HG02642 (cell line): Measurements from ENCODE around the gene EIF4B.

Experiments
- ATAC-seq: cut with Tn5 transposase; IDR thresholded peaks from one replicate; pipeline ENCODE4 v1.9.1; 2021; ENCODE audit warnings: mild to moderate bottlenecking; ENCODE audit not compliant: unreplicated experiment, poor library complexity

EIF4B gene

DNA sequence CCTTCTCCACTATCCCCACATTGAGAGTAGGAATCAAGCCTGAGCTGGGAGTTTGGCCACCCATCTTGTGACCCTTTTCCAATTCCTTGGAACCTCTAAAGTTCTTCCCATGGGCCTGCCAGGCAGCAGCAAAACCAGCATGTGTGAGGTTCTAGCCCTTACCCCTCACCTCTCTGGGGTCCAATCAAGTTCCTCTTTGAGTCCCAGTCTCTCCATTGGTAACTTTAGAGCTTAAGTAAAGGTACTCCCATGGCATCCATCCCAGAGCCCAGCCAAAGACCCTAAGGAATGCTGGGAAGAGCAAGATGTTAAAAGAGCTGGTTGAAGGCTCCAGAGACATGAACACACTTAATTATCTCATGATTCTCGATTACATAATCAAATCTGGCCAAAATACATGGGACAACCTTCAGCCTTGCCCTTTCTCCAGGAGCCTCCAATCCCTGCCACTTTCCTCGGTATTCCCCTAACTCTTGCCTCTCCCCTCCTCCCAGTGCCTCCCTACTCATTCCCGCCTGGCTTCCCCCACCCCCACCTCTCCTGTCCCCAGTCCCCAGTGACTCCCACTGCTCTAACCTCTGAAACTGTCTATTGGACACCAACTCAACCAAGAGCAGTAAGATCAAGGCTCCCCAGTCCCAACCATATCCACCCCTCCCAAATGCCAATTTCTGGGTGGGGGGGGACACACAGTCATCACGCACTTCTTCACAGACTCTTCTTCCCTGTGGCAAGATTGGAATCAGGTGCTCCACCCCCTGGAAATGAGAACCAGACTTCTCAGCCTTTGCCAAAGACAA, 38.8 kb downstream of the EIF4B start:
- ATAC-seq = no peak

DNA sequence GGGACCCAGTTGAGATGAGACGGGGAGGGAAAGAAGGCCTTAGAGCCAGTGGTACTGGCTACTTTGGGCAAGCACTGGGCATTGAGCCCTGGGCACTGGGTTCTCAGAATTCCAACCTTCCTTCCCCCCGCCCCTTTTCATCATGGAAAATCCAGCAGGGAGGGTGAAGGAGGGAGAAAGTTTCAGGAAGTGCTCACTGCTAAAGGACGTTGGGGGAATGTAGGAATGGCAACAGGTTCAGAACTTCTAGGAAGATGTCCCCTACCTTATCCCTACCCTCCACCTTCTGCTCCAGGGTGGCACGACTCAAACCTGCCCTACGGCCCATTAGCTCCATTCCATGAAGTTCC, 39.4 kb downstream of the EIF4B start:
- ATAC-seq = no peak

DNA sequence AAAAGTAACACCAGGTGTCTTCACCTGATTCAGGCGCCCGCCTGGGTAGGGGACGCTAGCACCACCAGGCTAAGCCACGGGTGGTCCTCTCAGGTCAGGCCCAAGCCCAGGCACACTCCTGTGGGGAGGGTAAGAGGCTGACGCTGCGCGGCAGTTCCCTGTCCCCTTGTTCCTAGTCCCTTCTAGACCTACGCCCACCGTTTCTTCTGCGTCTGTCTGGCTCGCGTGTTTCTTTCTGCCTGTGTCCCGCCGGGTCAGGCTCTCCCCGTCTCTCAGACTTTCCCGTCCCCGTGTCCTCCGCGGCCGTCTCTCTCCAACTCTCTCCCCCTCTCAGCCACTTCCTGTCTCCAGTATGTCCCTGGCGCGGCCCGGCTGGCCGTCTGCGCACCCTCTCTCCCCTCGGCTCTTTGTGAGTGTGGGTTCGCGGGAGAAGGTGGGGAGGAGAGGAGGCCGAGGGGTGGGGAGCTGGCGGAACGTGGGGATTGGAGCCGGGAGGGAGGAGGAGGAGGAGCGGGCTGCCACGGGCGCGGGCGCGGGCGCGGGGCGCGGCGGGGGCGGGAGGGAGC, 40.5 kb downstream of the EIF4B start:
- ATAC-seq = peak; percentile 24

DNA sequence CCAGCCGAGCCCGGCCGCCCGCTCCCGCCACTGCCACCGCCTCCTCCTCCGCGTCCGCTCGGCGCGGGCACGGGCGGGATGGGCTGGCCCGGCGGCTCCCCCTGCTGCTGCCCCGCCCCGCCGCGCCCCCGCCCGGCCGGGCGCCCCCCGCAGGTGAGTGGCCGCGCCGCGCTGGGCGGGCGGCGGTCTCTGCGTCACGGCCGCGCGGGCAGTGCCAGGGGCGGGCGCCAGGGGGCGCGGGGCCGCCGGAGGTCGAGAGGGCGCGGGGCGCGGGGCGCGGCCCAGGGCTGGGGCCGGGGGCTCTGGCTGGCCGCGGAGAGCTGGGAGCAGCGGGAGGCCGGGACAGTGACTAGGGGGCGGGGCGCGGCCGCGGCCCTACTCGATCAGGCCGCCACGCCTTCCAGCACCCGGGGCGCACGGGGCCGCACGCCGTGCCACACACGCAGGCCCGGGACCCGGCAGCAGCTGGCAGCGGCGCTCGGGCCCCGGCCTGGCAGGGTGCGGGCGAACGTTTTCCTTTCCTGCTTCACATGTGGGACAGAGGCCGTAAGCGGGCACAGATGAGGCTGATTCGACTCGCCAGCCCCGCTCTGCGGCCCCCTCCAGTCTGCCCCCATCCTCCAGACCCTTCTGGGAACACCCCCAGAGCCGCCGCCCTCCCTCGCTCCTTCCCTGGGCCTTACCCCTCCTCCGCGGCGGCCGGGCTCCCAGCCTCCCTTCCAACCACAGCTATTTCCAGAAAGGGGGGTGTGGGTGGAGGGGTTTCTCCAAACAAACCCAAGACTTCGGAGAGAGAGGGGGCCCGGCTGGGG, 41.2 kb downstream of the EIF4B start:
- peak; percentile 77 for ATAC-seq

DNA sequence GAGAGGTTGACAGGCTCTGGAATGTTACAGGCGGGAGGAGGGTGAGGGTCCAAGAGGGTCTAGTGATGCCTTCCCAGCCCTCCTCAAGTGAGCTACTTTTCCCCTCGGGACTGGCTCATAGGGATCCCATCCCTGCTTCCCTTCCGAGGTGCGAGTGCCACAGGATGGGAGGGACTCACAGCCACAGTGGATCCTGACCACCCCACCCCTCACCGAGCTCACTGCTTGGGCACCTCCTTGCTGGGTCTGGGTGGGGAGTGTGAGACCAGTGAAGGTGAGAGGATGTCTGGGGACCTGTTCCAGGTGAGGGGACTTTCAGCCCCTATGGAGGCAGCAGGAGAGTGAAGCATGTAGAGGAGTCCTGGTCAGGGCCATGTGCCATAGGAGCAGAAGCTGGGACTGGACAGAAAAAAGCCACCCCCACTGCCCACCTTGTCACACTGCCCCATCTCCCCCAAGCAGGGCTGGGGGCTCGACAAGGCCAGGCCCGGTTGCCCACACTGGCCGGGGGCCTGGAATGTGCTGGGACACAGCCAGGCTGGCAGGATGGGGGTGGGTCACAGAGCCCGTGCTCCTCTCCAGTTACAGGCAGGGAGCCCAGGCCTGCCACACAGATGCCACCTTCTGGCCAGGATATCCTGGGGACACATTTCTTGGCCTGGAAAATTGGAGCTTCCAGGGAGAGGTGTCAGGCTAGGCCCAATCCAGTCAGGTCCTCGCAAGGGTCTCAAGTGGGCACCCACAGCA, 42.0 kb downstream of the EIF4B start:
- no peak for ATAC-seq

DNA sequence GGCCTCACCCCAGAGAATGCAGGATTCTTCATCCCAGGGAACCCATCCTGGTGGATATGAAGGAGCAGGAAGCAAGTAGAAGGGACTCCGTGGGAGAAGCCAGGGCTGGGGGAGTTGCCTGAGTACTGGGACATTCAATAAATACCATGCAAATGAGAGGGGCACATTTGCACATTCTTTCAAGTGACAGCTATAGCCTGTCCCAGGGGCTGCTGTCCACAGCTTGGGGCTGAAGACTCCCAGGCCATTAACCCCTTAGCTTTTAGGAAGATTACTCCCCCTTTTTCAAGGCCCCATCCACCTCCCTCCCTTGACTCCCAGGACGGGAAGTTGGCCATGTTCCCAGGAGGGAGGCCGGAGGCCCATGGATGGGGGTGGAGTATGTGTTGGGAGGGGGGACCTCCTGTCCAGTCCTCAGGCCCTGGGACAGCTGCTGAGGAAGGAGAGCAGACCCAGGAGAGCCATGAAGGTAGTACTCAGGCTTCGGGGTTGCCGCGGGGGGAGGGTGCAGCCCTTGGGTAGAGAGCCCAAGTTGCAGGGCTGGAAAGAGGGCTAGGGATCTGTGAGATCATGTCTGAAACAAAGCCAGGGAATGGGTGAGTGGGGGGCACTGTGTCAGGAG, 42.6 kb downstream of the EIF4B start:
- ATAC-seq = no peak

DNA sequence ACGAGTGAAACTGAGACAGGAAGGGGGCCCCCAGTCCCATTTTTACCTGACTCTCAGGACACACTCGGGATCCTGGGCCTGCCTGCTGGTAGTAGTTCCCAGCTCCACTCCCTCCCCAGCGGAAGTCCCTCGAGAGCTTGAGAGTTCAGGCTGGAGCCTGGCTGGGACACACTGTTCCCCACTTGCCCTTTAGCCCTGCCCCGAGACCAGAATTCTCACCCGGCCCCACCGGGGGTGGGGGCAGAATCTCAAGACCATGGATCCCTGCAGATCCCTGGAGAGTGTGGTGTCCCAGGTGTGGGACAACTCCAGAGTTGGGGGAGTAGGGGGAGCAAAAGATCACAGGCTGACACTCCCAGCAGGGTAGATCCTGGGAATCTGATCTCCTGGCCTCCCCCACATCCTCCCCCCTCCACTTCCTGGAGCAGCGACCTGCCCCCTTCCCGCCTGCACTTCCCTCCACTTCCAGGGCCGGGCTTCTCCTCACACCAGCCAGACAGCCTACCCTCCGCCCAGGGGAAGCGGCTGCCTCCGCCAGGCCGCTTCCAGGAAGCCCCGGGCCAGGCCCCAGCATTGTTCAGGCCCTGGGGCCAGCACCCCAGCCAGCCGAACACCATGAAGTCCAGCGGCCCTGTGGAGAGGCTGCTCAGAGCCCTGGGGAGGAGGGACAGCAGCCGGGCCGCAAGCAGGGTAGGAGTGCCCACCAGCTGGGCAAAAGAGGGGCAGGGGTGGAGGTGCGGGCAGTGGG, 43.5 kb downstream of the EIF4B start, which contains the start of gene TNS2:
Gene TNS2 (plus strand): TSS at position 495 of the 748 bp plus-strand sequence. CDS start 121 bp downstream, at position 616.
- no peak for ATAC-seq

DNA sequence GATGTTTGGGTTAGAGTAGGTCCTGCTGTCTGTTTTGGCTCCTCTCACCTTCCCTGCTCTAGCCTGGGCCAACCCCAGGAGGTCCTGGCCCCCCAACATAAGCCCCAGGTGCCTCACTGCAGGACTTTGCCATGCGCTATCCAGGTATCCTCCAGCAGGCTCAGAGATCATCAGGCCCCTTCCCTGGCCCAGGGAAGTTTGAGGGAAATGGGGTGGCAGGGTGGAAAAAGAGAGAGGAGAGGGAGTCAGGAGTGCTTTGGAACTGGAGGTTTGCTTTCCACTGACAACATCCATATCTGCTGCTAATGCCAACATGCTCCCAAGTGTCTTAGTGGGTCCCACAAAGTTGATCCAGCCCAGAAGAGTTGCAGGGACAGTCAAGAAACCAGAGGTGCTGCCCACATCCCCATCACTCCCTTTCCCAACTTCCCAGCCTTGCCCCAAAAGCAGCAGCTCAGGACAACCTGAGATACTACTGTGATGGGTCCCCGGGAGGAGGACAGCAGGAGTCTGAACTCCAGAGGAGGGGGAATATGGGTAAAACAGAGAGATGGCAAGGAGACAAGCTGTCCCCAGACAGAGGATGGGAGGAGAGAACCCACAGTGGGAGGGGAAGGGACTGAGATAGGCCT, 44.3 kb downstream of the EIF4B start:
- no peak for ATAC-seq

DNA sequence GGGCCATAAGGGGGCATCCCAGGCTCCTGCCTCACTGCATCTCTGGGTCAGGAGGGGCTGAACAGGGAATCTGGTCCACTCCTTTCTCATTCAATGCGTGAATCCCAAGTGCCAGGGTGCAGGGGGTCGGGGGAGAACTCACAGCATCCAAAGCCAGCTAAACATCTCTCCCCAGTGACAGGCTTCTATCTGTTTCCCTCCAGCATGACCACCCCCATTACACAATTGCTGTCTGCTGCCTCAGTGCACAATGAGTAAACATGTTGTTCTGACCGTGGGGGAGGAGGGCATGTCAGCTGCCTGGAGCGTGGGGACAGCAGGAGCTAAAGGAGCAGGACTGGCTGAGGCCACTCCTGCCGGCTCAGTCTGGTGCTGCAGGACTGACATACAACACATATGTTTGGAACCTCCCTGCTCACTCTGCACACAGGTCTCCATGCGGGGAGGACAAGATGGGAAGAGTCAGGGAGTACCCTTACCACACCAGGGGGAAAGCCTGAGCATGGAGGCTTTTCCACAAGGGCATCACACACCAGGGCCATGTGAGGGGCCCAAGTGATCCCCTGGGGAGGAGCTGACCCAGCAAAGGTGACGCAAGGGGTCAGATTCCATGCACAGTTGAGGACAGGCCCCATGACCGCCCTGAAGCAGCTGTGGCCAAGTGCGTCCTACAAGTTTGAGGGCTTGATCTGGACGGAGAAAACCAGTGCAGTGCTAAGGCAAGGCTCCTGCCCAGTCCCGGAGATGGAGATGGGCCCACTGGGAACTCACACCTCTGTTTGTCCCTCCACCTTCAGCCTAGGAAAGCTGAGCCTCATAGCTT, 45.0 kb downstream of the EIF4B start:
- ATAC-seq = no peak

DNA sequence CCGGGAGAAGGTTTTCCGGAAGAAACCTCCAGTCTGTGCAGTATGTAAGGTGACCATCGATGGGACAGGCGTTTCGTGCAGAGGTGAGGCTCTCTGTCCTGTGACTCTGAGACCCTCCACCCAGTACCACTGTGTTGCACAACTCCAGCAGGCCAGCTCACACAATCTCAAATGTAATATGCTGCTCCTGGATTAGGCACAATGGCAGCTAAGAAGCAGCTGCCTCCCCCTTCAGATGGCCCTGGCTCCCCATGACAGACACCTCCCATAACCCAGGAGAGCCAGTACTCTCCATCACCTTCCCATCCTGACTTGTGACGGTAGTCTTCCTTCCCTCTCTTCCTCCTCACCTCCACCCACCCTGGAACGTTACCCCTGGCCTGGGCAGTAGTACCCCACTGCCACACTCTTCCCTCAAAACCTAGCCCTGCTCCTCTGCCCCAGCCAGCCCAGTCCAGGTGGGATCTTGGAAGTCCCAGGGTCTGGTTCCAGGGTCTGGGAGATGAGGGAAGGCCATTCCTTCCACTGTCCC, 45.7 kb downstream of the EIF4B start:
- ATAC-seq = no peak

DNA sequence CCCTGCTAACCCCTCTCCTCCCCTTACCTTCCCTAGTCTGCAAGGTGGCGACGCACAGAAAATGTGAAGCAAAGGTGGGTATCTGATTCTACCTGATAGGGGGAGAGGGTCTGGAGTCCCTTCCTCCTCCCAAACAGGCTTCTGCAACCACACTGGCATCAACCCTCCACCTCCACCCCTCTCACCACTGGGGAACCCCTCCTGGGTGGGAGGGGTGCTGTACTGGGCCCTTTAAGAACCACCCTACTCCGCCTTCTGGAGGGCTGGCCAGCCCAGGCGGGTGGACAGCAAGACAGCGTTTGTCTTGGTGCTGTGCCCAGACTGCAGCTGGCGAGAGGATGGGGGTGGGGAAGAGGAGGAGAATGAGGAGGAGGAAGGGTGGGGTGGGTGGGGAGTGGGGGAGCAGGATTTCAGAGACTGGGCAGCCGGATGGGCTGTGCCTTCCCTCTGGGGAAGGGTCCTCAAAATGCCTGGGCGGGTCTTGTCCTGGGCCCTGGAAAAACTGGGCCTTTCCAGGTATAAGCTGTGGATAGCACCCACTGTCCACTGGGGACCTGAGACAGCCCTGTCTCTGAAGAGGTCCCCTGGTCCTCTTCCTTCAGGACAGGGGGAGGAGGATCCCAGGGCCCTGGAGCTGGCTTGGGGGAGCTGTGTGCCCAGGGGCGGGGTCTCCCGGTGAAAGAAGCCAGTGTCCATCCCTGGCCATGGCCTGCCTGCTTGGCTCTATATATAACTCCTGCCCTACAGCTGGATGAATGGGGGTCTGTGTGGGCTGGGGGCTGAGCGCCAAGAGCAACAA, 46.4 kb downstream of the EIF4B start:
- ATAC-seq = no peak

DNA sequence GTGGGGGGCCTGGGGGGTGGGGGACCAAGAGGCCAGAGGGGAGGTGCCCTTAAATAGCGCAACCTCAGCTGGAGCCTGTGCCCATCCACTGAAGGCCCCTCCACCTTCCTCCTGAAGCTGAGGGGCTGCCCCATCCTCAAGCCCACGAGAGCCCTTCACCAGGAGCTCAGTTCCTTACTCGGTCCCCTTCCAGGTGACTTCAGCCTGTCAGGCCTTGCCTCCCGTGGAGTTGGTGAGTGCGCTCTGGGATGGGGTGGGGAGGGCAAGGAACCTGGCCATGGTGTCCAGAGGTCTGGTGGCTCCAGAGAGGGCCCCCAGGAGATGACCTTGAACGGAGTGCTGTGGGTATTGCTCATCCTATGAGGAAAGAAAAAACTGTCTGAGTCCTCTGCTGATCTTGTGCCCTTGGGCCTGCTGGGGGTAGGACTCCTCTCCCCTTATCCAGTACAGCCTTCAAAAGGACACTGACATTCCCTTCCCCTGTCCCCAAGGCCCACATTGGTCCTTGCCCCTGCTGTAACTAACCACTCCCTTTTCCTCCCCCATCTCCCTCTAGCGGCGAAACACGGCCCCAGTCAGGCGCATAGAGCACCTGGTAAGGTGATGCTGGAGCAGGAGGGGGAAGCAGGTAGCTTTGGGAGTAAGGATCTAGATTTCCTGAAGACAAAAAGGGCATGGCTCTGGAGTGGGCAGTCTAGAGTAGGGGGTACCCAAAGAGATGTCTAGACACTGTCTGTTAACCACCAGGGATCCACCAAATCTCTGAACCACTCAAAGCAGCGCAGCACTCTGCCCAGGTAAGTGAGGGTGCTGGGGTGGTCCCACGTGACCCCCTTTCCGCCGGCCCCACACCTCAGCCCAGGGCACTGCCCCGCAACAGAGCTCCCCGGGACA, 47.2 kb downstream of the EIF4B start:
- ATAC-seq = no peak

DNA sequence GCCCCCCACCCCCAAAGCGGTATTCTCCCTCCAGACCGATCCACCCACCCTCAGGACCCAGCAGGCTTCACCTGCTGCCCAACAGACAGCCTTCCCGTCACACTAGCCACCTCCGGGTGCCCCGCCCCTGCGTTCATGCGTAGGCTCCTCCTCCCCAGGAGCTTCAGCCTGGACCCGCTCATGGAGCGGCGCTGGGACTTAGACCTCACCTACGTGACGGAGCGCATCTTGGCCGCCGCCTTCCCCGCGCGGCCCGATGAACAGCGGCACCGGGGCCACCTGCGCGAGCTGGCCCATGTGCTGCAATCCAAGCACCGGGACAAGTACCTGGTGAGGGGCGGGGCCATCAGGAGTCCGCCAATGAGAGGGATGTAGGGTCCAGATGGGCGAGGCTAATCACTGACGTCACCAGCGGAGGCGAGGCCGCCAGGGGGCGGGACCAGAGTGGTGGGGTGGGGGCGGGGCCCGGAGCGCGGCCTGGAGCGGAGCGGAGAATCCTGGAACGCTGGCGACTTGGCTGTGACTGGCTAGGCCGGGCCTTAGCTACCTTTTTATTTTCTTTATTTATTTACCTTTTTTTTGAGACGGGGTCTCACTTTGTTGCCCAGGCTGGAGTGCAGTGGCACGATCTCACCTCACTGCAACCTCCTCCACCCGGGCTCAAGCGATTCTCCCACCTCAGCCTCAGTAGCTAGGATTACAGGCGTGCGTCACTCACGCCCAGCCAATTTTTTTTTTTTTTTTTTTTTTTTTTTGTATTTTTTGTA, 48.0 kb downstream of the EIF4B start:
- ATAC-seq = peak; percentile 89

DNA sequence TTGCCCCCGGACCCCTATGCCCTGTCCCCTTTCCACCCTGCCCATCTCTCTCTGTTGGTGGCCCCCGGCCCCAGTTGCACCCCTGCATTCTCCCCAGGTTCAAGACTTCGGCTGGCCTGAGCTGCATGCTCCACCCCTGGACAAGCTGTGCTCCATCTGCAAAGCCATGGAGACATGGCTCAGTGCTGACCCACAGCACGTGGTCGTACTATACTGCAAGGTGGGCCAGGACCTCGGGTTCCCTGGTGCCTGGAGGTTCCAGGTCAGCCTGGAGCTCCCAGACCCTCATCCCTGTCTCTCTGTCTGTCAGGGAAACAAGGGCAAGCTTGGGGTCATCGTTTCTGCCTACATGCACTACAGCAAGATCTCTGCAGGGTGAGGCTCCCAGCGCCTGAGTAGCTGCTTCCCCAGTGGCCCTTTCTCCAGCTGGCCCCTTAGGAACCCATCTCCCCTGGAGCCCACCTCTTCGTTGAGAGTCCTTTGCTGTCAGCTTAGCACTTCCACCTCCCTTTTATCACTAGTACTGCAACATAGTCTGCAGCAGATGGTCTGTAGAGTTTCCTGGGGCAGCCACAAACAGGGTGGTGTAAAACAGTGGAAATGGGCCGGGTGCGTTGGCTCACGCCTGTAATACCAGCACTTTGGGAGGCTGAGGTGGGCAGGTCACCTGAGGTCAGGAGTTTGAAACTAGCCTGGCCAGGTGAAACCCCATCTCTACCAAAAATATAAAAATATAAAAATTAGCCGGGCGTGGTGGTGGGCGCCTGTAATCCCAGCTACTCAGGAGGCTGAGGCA, 49.4 kb downstream of the EIF4B start:
- no peak for ATAC-seq

DNA sequence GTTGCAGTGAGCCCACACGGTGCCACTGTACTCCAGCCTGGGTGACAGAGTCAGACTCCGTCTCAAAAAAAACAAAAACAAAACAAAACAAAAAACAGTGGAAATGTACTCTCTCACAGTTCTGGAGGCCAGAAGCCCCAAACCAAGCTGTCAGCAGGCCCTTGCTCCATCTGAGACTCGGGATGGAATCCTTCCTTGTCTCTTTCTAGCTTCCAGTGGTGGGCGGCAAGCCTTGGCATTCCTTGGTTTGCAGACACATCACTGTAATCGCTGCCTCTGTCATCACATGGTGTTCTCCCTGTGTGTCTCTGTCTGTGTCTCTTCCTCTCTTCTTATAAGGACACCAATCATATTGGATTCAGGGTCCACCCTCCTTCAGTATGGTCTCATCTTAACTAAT, 50.0 kb downstream of the EIF4B start:
- ATAC-seq = no peak
